ENCODE data around the gene SMIM30. TPM values are rescaled to one million over a fixed set of nuclear protein-coding genes. Genes with fewer than 3 reads are reported as not detected.

Gene SMIM30
- total RNA-seq, 1 experiment from 2014 or later: 10.1 TPM

DNA sequence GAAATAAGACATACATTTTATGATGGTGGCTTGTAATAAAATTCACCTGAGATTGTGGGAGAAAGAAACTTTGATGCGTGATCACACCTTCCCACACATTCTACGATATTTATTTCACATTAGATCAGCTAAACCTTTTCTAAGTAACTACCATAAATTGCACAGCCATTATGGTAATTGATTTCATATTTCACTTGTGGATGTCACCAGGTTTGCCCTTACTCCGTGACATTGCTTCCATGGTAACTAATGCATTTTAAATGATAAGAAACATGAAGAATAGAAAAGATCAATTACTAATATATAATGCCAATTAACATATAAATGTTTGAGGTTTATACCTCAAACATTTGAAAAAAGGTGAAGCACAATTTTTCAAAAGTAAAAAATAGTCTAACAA is 35.8 kb upstream of the SMIM30 start:
- H3K9me3 ChIP-seq (ENCODE audit: control insufficient read depth, insufficient read depth, low read depth, low read length): no peaks in the 10 kb centered on the region
- ChIA-PET POLR2A (no interaction called here), CTCF (no interaction called here)
- ATAC-seq (no peak), DNase-seq (ENCODE audit: low read depth, low spot score) (no peak)
- no peak overlapping the region for H3K4me3 ChIP-seq (ENCODE audit: low read depth in 2 of 2, low read length in 2 of 2)
- no TSS peak for BruUV-seq (replicated peaks)
- TF ChIP-seq, protein P1, sequence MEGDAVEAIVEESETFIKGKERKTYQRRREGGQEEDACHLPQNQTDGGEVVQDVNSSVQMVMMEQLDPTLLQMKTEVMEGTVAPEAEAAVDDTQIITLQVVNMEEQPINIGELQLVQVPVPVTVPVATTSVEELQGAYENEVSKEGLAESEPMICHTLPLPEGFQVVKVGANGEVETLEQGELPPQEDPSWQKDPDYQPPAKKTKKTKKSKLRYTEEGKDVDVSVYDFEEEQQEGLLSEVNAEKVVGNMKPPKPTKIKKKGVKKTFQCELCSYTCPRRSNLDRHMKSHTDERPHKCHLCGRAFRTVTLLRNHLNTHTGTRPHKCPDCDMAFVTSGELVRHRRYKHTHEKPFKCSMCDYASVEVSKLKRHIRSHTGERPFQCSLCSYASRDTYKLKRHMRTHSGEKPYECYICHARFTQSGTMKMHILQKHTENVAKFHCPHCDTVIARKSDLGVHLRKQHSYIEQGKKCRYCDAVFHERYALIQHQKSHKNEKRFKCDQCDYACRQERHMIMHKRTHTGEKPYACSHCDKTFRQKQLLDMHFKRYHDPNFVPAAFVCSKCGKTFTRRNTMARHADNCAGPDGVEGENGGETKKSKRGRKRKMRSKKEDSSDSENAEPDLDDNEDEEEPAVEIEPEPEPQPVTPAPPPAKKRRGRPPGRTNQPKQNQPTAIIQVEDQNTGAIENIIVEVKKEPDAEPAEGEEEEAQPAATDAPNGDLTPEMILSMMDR (IDR thresholded peaks at IDR 0.05): no peak
- TF ChIP-seq SIN3A (IDR thresholded peaks at IDR 0.05; ENCODE audit: borderline replicate concordance, insufficient read depth, low read depth, low read length) (no peak), TCF7L2 (IDR thresholded peaks at IDR 0.05; ENCODE audit: low read depth, low read length) (no peak), POLR2AphosphoS5 (IDR thresholded peaks at IDR 0.05; ENCODE audit: low read depth, low read length) (no peak)
- TF ChIP-seq, protein P2, sequence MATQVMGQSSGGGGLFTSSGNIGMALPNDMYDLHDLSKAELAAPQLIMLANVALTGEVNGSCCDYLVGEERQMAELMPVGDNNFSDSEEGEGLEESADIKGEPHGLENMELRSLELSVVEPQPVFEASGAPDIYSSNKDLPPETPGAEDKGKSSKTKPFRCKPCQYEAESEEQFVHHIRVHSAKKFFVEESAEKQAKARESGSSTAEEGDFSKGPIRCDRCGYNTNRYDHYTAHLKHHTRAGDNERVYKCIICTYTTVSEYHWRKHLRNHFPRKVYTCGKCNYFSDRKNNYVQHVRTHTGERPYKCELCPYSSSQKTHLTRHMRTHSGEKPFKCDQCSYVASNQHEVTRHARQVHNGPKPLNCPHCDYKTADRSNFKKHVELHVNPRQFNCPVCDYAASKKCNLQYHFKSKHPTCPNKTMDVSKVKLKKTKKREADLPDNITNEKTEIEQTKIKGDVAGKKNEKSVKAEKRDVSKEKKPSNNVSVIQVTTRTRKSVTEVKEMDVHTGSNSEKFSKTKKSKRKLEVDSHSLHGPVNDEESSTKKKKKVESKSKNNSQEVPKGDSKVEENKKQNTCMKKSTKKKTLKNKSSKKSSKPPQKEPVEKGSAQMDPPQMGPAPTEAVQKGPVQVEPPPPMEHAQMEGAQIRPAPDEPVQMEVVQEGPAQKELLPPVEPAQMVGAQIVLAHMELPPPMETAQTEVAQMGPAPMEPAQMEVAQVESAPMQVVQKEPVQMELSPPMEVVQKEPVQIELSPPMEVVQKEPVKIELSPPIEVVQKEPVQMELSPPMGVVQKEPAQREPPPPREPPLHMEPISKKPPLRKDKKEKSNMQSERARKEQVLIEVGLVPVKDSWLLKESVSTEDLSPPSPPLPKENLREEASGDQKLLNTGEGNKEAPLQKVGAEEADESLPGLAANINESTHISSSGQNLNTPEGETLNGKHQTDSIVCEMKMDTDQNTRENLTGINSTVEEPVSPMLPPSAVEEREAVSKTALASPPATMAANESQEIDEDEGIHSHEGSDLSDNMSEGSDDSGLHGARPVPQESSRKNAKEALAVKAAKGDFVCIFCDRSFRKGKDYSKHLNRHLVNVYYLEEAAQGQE (IDR thresholded peaks at IDR 0.05; ENCODE audit: insufficient read depth in 1 of 2, low read depth in 2 of 2, low read length in 1 of 2): no peak
- no peak overlapping the region for H3K27ac ChIP-seq (ENCODE audit: low read length)
- H3K4me1 ChIP-seq (ENCODE audit: control insufficient read depth, insufficient read depth, low read length): no peaks in the 10 kb centered on the region
- intact Hi-C loops (cut with micrococcal nuclease; ENCODE audit: unreplicated experiment) (no loop called here), in situ Hi-C loops (cut with HindIII; ENCODE audit: low pct_unique_long_range_greater_than_20kb, low sequenced_read_pairs) (no loop called here)
- no peaks in the 10 kb centered on the region for H3K36me3 ChIP-seq (ENCODE audit: control insufficient read depth, insufficient read depth, low read length)
- no peaks in the 10 kb centered on the region; the same call in 1 of the 2 replicates for H3K27me3 ChIP-seq (ENCODE audit: control insufficient read depth, insufficient read depth, low read length)

DNA sequence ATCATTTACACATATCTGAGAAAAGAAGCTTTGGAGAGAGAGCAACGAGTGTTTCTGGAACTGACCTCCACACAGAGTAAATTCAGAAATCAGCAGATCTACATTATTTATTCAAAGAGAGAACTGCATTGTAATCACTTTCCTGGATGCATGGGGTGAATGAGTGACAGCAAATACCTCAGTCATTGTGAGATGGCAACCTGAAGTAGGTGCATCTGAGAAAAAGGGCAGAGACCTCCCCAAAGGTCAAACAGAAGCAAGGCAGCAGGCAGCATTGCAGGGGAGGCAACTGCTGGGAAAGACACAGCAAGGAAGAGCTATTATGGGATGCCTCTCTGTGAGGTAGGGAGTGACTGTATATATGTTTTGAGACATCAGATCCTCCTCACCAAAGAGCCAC is 26.5 kb upstream of the SMIM30 start:
- ChIA-PET POLR2A (no interaction called here), CTCF (no interaction called here)
- Histone ChIP-seq H3K9me3 (ENCODE audit: control insufficient read depth, insufficient read depth, low read depth, low read length) (no peaks in the 10 kb centered on the region), H3K4me1 (ENCODE audit: control insufficient read depth, insufficient read depth, low read length) (no peaks in the 10 kb centered on the region), H3K27me3 (ENCODE audit: control insufficient read depth, insufficient read depth, low read length) (no peaks in the 10 kb centered on the region), H3K36me3 (ENCODE audit: control insufficient read depth, insufficient read depth, low read length) (no peaks in the 10 kb centered on the region), H3K4me3 (ENCODE audit: low read depth in 2 of 2, low read length in 2 of 2) (no peak overlapping the region), H3K27ac (ENCODE audit: low read length) (no peak overlapping the region)
- TF ChIP-seq POLR2AphosphoS5 (IDR thresholded peaks at IDR 0.05; ENCODE audit: low read depth, low read length) (no peak), SIN3A (IDR thresholded peaks at IDR 0.05; ENCODE audit: borderline replicate concordance, insufficient read depth, low read depth, low read length) (no peak), TCF7L2 (IDR thresholded peaks at IDR 0.05; ENCODE audit: low read depth, low read length) (no peak)
- TF ChIP-seq, protein P1 (IDR thresholded peaks at IDR 0.05): no peak
- TF ChIP-seq, protein P2 (IDR thresholded peaks at IDR 0.05; ENCODE audit: insufficient read depth in 1 of 2, low read depth in 2 of 2, low read length in 1 of 2): no peak
- in situ Hi-C loops (cut with HindIII; ENCODE audit: low pct_unique_long_range_greater_than_20kb, low sequenced_read_pairs) (no loop called here), intact Hi-C loops (cut with micrococcal nuclease; ENCODE audit: unreplicated experiment) (no loop called here)
- no TSS peak for BruUV-seq (replicated peaks)
- ATAC-seq (no peak), DNase-seq (ENCODE audit: low read depth, low spot score) (no peak)
